Measurements from ENCODE around the gene YPEL3.
"Not testable (repeated sequence)": the region's sequence is repeated elsewhere in the genome, so short reads cannot be mapped to it uniquely, and the experiment has no call there.

Gene YPEL3

GRCh38 chr16:30096105-30096861, at the start of gene YPEL3:
TSS of gene YPEL3 (minus strand) at chr16:30096213. CDS start at chr16:30095482, 731 bp downstream.
- DNase-seq (ENCODE audit: low spot score) = peak; percentile 89

- no peak for DNase-seq (ENCODE audit: low spot score)
Observed at GRCh38 chr16:30145657-30146056, 49.6 kb upstream of the YPEL3 start.

GRCh38 chr16:30144917-30145316, 48.9 kb upstream of the YPEL3 start:
- DNase-seq (ENCODE audit: low spot score) = no peak

- no peak for DNase-seq (ENCODE audit: low spot score)
Observed at GRCh38 chr16:30144017-30144416, 48.0 kb upstream of the YPEL3 start.

- no peak for DNase-seq (ENCODE audit: low spot score)
Observed at GRCh38 chr16:30143347-30143702, 47.3 kb upstream of the YPEL3 start.

GRCh38 chr16:30142672-30143346, 46.8 kb upstream of the YPEL3 start:
- no peak for DNase-seq (ENCODE audit: low spot score)

GRCh38 chr16:30141750-30142149, 45.7 kb upstream of the YPEL3 start:
- DNase-seq (ENCODE audit: low spot score) = no peak

- no peak for DNase-seq (ENCODE audit: low spot score)
Observed at GRCh38 chr16:30139583-30140481, 43.8 kb upstream of the YPEL3 start.

- no peak for DNase-seq (ENCODE audit: low spot score)
Observed at GRCh38 chr16:30137897-30138296, 41.9 kb upstream of the YPEL3 start.

- DNase-seq (ENCODE audit: low spot score) = no peak
Observed at GRCh38 chr16:30136971-30137605, 41.1 kb upstream of the YPEL3 start.

GRCh38 chr16:30132591-30132990, 36.6 kb upstream of the YPEL3 start:
- DNase-seq (ENCODE audit: low spot score) = no peak

- no peak for DNase-seq (ENCODE audit: low spot score)
Observed at GRCh38 chr16:30131869-30132475, 36.0 kb upstream of the YPEL3 start.

- DNase-seq (ENCODE audit: low spot score) = no peak
Observed at GRCh38 chr16:30127993-30128392, 32.0 kb upstream of the YPEL3 start.

- not testable (repeated sequence) for DNase-seq (ENCODE audit: low spot score)
Observed at GRCh38 chr16:30125690-30126089, 29.7 kb upstream of the YPEL3 start.

- no peak for DNase-seq (ENCODE audit: low spot score)
Observed at GRCh38 chr16:30124985-30125379, 29.0 kb upstream of the YPEL3 start.

GRCh38 chr16:30122604-30123160, 26.7 kb upstream of the YPEL3 start:
- DNase-seq (ENCODE audit: low spot score) = no peak

GRCh38 chr16:30121741-30122571, 25.9 kb upstream of the YPEL3 start:
- no peak for DNase-seq (ENCODE audit: low spot score)

- peak; percentile 64 for DNase-seq (ENCODE audit: low spot score)
Observed at GRCh38 chr16:30120340-30121105, 24.5 kb upstream of the YPEL3 start.

GRCh38 chr16:30119428-30119827, 23.4 kb upstream of the YPEL3 start:
- no peak for DNase-seq (ENCODE audit: low spot score)

- DNase-seq (ENCODE audit: low spot score) = no peak
Observed at GRCh38 chr16:30117768-30118167, 21.8 kb upstream of the YPEL3 start.
